ENCODE data around the gene SAG.

DNA sequence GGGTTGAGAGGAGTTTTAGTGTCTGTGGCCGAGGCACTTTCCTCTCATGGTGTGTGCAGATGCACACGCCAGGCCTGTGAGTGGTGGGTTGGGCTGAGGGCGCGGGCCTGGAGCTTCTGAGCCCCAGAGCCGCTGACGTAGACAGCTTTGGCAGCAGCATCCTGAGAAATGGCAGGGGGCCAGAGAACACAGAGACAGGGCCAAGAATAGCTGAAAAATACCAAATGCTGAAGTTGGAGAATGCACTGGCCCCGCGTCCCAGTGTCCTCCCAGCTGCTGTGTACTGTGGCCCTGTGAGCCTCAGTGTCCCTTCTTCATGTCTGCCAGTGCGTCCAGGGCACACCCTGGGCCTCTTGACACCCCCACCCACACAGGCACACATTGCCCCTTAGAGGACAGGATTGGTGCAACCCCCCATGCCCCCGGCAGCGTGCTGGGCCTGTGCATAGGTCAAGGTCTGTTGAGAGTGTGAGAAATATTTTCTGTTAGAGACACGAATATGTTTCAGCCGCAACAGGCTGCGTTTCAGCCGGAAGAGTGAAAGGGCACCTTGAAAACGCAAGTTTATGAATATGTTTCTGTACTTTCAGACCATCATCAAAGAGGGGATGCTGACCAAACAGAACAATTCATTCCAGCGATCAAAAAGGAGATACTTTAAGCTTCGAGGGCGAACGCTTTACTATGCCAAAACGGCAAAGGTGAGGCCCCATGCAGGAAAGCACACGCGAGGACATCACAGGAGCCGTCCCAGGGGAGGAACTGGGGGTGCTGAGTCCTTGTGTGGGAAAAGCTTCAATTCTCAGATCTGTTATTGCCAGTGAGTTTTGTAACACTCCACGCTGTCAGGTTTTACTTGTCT, 80.3 kb downstream of the SAG start:
- TF ChIP-seq, protein P1, sequence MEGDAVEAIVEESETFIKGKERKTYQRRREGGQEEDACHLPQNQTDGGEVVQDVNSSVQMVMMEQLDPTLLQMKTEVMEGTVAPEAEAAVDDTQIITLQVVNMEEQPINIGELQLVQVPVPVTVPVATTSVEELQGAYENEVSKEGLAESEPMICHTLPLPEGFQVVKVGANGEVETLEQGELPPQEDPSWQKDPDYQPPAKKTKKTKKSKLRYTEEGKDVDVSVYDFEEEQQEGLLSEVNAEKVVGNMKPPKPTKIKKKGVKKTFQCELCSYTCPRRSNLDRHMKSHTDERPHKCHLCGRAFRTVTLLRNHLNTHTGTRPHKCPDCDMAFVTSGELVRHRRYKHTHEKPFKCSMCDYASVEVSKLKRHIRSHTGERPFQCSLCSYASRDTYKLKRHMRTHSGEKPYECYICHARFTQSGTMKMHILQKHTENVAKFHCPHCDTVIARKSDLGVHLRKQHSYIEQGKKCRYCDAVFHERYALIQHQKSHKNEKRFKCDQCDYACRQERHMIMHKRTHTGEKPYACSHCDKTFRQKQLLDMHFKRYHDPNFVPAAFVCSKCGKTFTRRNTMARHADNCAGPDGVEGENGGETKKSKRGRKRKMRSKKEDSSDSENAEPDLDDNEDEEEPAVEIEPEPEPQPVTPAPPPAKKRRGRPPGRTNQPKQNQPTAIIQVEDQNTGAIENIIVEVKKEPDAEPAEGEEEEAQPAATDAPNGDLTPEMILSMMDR (IDR thresholded peaks at IDR 0.05): peak in 1 of 3 experiments; percentile 4
- no peak for TF ChIP-seq POLR2A (IDR thresholded peaks at IDR 0.05; ENCODE audit: low read depth)
